Measurements from ENCODE around the gene PECR.
"Not testable (repeated sequence)": the region's sequence is repeated elsewhere in the genome, so short reads cannot be mapped to it uniquely, and the experiment has no call there.

Gene PECR

GRCh38 chr2:216086207-216086893, 4.7 kb upstream of the PECR start:
- H3K9me3 ChIP-seq (ENCODE audit: control insufficient read depth, insufficient read depth, low read length), result no peaks in the 10 kb centered on the region
- H3K9ac ChIP-seq (ENCODE audit: low read depth, low read length), result no peak overlapping the region
- H3K4me1 ChIP-seq (ENCODE audit: insufficient read depth, low read length), result peaks cover 21% of the 10 kb centered on the region
- no peaks in the 10 kb centered on the region for H3K36me3 ChIP-seq (ENCODE audit: insufficient read depth, low read length)

- peaks cover 21% of the 10 kb centered on the region for H3K4me1 ChIP-seq (ENCODE audit: insufficient read depth, low read length)
- no peaks in the 10 kb centered on the region for H3K36me3 ChIP-seq (ENCODE audit: insufficient read depth, low read length)
- no peak overlapping the region for H3K9ac ChIP-seq (ENCODE audit: low read depth, low read length)
- no peaks in the 10 kb centered on the region for H3K9me3 ChIP-seq (ENCODE audit: control insufficient read depth, insufficient read depth, low read length)
These were observed 2.9 kb upstream of the PECR start for GRCh38 chr2:216084547-216084946.

- Histone ChIP-seq H3K9me3 (ENCODE audit: control insufficient read depth, insufficient read depth, low read length) (no peaks in the 10 kb centered on the region), H3K9ac (ENCODE audit: low read depth, low read length) (peak overlapping the region; percentile 22), H3K36me3 (ENCODE audit: insufficient read depth, low read length) (no peaks in the 10 kb centered on the region), H3K4me1 (ENCODE audit: insufficient read depth, low read length) (peaks cover 21% of the 10 kb centered on the region)
These were observed 2.1 kb upstream of the PECR start for GRCh38 chr2:216083464-216084281.

- no peak overlapping the region; the same call in 1 of the 2 replicates for H3K9ac ChIP-seq (ENCODE audit: low read depth, low read length)
- H3K36me3 ChIP-seq (ENCODE audit: insufficient read depth, low read length), result no peaks in the 10 kb centered on the region
- H3K9me3 ChIP-seq (ENCODE audit: control insufficient read depth, insufficient read depth, low read length), result no peaks in the 10 kb centered on the region
- peaks cover 21% of the 10 kb centered on the region for H3K4me1 ChIP-seq (ENCODE audit: insufficient read depth, low read length)
These were observed 1.2 kb upstream of the PECR start for GRCh38 chr2:216082805-216083204.

- Histone ChIP-seq H3K9ac (ENCODE audit: low read depth, low read length) (peak overlapping the region; percentile 90), H3K4me1 (ENCODE audit: insufficient read depth, low read length) (peaks cover 21% of the 10 kb centered on the region), H3K9me3 (ENCODE audit: control insufficient read depth, insufficient read depth, low read length) (no peaks in the 10 kb centered on the region)
These were observed 605 bp upstream of the PECR start for GRCh38 chr2:216082117-216082711.

GRCh38 chr2:216081012-216081411, 597 bp downstream of the PECR start:
- Histone ChIP-seq H3K4me1 (ENCODE audit: insufficient read depth, low read length) (peaks cover 21% of the 10 kb centered on the region), H3K9ac (ENCODE audit: low read depth, low read length) (peak overlapping the region; percentile 90), H3K36me3 (ENCODE audit: insufficient read depth, low read length) (no peaks in the 10 kb centered on the region), H3K9me3 (ENCODE audit: control insufficient read depth, insufficient read depth, low read length) (no peaks in the 10 kb centered on the region)

More at GRCh38 chr2:216082117-216082711, 605 bp upstream of the PECR start:
- H3K36me3 ChIP-seq (ENCODE audit: insufficient read depth, low read length), result no peaks in the 10 kb centered on the region

GRCh38 chr2:216080048-216080447, 1.6 kb downstream of the PECR start:
- H3K9ac ChIP-seq (ENCODE audit: low read depth, low read length); H3K9me3 ChIP-seq (ENCODE audit: control insufficient read depth, insufficient read depth, low read length); H3K36me3 ChIP-seq (ENCODE audit: insufficient read depth, low read length): not testable (repeated sequence)
- H3K4me1 ChIP-seq (ENCODE audit: insufficient read depth, low read length), result peaks cover 21% of the 10 kb centered on the region

GRCh38 chr2:216078776-216079175, 2.8 kb downstream of the PECR start:
- no peaks in the 10 kb centered on the region for H3K9me3 ChIP-seq (ENCODE audit: control insufficient read depth, insufficient read depth, low read length)
- no peaks in the 10 kb centered on the region for H3K36me3 ChIP-seq (ENCODE audit: insufficient read depth, low read length)
- peaks cover 12% of the 10 kb centered on the region for H3K4me1 ChIP-seq (ENCODE audit: insufficient read depth, low read length)
- H3K9ac ChIP-seq (ENCODE audit: low read depth, low read length), result no peak overlapping the region

- no peaks in the 10 kb centered on the region for H3K36me3 ChIP-seq (ENCODE audit: insufficient read depth, low read length)
- H3K4me1 ChIP-seq (ENCODE audit: insufficient read depth, low read length), result no peaks in the 10 kb centered on the region
These were observed 5.8 kb downstream of the PECR start for GRCh38 chr2:216075510-216076485.

GRCh38 chr2:216074794-216075193, 6.8 kb downstream of the PECR start:
- no peaks in the 10 kb centered on the region for H3K9me3 ChIP-seq (ENCODE audit: control insufficient read depth, insufficient read depth, low read length)
- no peaks in the 10 kb centered on the region for H3K36me3 ChIP-seq (ENCODE audit: insufficient read depth, low read length)
- H3K9ac ChIP-seq (ENCODE audit: low read depth, low read length), result no peak overlapping the region
- no peaks in the 10 kb centered on the region for H3K4me1 ChIP-seq (ENCODE audit: insufficient read depth, low read length)

More at GRCh38 chr2:216075510-216076485, 5.8 kb downstream of the PECR start:
- Histone ChIP-seq H3K9me3 (ENCODE audit: control insufficient read depth, insufficient read depth, low read length) (no peaks in the 10 kb centered on the region), H3K9ac (ENCODE audit: low read depth, low read length) (no peak overlapping the region)

GRCh38 chr2:216074380-216074779, 7.2 kb downstream of the PECR start:
- Histone ChIP-seq H3K36me3 (ENCODE audit: insufficient read depth, low read length) (no peaks in the 10 kb centered on the region), H3K9ac (ENCODE audit: low read depth, low read length) (no peak overlapping the region), H3K9me3 (ENCODE audit: control insufficient read depth, insufficient read depth, low read length) (no peaks in the 10 kb centered on the region), H3K4me1 (ENCODE audit: insufficient read depth, low read length) (no peaks in the 10 kb centered on the region)

GRCh38 chr2:216073773-216074172, 7.8 kb downstream of the PECR start:
- H3K36me3 ChIP-seq (ENCODE audit: insufficient read depth, low read length), result no peaks in the 10 kb centered on the region
- no peaks in the 10 kb centered on the region for H3K9me3 ChIP-seq (ENCODE audit: control insufficient read depth, insufficient read depth, low read length)
- H3K9ac ChIP-seq (ENCODE audit: low read depth, low read length), result no peak overlapping the region
- no peaks in the 10 kb centered on the region for H3K4me1 ChIP-seq (ENCODE audit: insufficient read depth, low read length)

GRCh38 chr2:216072473-216072872, 9.1 kb downstream of the PECR start:
- Histone ChIP-seq H3K4me1 (ENCODE audit: insufficient read depth, low read length) (no peaks in the 10 kb centered on the region), H3K9me3 (ENCODE audit: control insufficient read depth, insufficient read depth, low read length) (no peaks in the 10 kb centered on the region), H3K36me3 (ENCODE audit: insufficient read depth, low read length) (no peaks in the 10 kb centered on the region), H3K9ac (ENCODE audit: low read depth, low read length) (no peak overlapping the region)

All from ES-I3 (cell line).